WTC11 (cell line): ENCODE results near the gene SREBF1. TPM values are rescaled to one million over a fixed set of nuclear protein-coding genes. Genes with fewer than 3 reads are reported as not detected.

Source experiments
- ATAC-seq: fragments of 200-7000 bp; cut with Tn5 transposase; 2 replicates; pipeline ENCODE4 v1.10.0; 2021; ENCODE audit warnings: mild to moderate bottlenecking, moderate library complexity
- CTCF ChIA-PET: fragments of 300-600 bp; sonication (Branson Sonifier 250); formaldehyde crosslinking; loops from one replicate; lab custom pipeline; 2021; ENCODE audit warnings: antibody characterized with exemption; lab: Charles Lee
- POLR2A ChIA-PET: fragments of 350-600 bp; sonication (Branson Sonifier 250); formaldehyde crosslinking; loops from one replicate; lab custom pipeline; 2021; ENCODE audit warnings: antibody characterized with exemption; lab: Charles Lee
- DNase-seq: peaks from one replicate; pipeline ENCODE4 v3.0.0; 2021; ENCODE audit warnings: low spot score
- H3K27ac Mint-ChIP-seq: 2 replicates; pipeline ENCODE4 v1.8.0; 2021; ENCODE audit warnings: mixed read lengths
- H3K27me3 Mint-ChIP-seq: 2 replicates; pipeline ENCODE4 v1.8.0; 2021; ENCODE audit warnings: low read depth, mild to moderate bottlenecking, moderate library complexity, mixed read lengths
- H3K36me3 Mint-ChIP-seq: 2 replicates; pipeline ENCODE4 v1.8.0; 2021; ENCODE audit warnings: mixed read lengths
- H3K4me1 Mint-ChIP-seq: 2 replicates; pipeline ENCODE4 v1.8.0; 2022; ENCODE audit warnings: mixed read lengths
- H3K4me3 Mint-ChIP-seq: 2 replicates; pipeline ENCODE4 v1.8.0; 2021; ENCODE audit warnings: mild to moderate bottlenecking, moderate library complexity, mixed read lengths
- H3K9me3 Mint-ChIP-seq: 2 replicates; pipeline ENCODE4 v1.8.0; 2021; ENCODE audit warnings: mixed read lengths
- E2F4 ChIP-seq: sonication (generic); formaldehyde crosslinking; IDR thresholded peaks from 2 replicates; pipeline ENCODE4 v1.8.1; 2022; ENCODE audit warnings: low read depth, mild to moderate bottlenecking, moderate library complexity, missing genetic modification reagents, borderline replicate concordance
- ESRRA ChIP-seq: sonication (generic); formaldehyde crosslinking; IDR thresholded peaks from 2 replicates; pipeline ENCODE4 v1.8.1; 2022; ENCODE audit warnings: mild to moderate bottlenecking, missing genetic modification reagents, borderline replicate concordance
- FOXP1 ChIP-seq: sonication (generic); formaldehyde crosslinking; IDR thresholded peaks from 2 replicates; pipeline ENCODE4 v1.8.0; 2022; ENCODE audit warnings: missing genetic modification reagents, mild to moderate bottlenecking, moderate library complexity, borderline replicate concordance
- NFATC4 ChIP-seq: fragments of 250-450 bp; sonication (Bioruptor Pico); IDR thresholded peaks from 2 replicates; pipeline ENCODE4 v1.9.0; 2021; ENCODE audit warnings: mild to moderate bottlenecking
- OVOL2 ChIP-seq: fragments of 250-450 bp; sonication (Bioruptor Pico); IDR thresholded peaks from 2 replicates; pipeline ENCODE4 v1.9.0; 2021; ENCODE audit warnings: mild to moderate bottlenecking, borderline replicate concordance
- PRRX2 ChIP-seq: fragments of 250-450 bp; sonication (Bioruptor Pico); IDR thresholded peaks from 2 replicates; pipeline ENCODE4 v1.8.0; 2021; ENCODE audit warnings: mild to moderate bottlenecking
- RELA ChIP-seq: sonication (generic); formaldehyde crosslinking; IDR thresholded peaks from 2 replicates; pipeline ENCODE4 v1.8.1; 2022; ENCODE audit warnings: missing genetic modification reagents, mild to moderate bottlenecking, borderline replicate concordance
- TCF7 ChIP-seq: sonication (generic); formaldehyde crosslinking; IDR thresholded peaks from 2 replicates; pipeline ENCODE4 v1.8.0; 2022; ENCODE audit warnings: mild to moderate bottlenecking, low read depth, missing genetic modification reagents, moderate library complexity
- ZNF232 ChIP-seq: sonication (generic); formaldehyde crosslinking; IDR thresholded peaks from 2 replicates; pipeline ENCODE4 v1.8.0; 2022; ENCODE audit warnings: mild to moderate bottlenecking, missing genetic modification reagents
- total RNA-seq: library from RNA; stranded (reverse); gene quantifications from 3 replicates; pipeline ENCODE4 v1.2.3, GENCODE V29; 2021
- TF ChIP-seq, protein P1 (sequence below): fragments of 250-450 bp; sonication (Bioruptor Pico); IDR thresholded peaks from 2 replicates; pipeline ENCODE4 v2.1.2; 2022; ENCODE audit warnings: mild to moderate bottlenecking, moderate library complexity
- TF ChIP-seq, protein P2 (sequence below): sonication (generic); formaldehyde crosslinking; conservative IDR thresholded peaks from 2 replicates; pipeline ENCODE4 v1.8.1; 2022; ENCODE audit warnings: mild to moderate bottlenecking, missing genetic modification reagents
- TF ChIP-seq, protein P3 (sequence below): sonication (generic); formaldehyde crosslinking; IDR thresholded peaks from 2 replicates; pipeline ENCODE4 v1.8.0; 2022; ENCODE audit warnings: missing genetic modification reagents
- TF ChIP-seq, protein P4 (sequence below): sonication (generic); formaldehyde crosslinking; IDR thresholded peaks from 2 replicates; pipeline ENCODE4 v1.8.0; 2023; ENCODE audit warnings: missing genetic modification reagents, mild to moderate bottlenecking, borderline replicate concordance
- TF ChIP-seq, protein P5 (sequence below): sonication (generic); formaldehyde crosslinking; IDR thresholded peaks from 2 replicates; pipeline ENCODE4 v1.8.1; 2023; ENCODE audit warnings: mild to moderate bottlenecking, missing genetic modification reagents
- TF ChIP-seq, protein P6 (sequence below): sonication (generic); formaldehyde crosslinking; IDR thresholded peaks from 2 replicates; pipeline ENCODE4 v1.8.1; 2022; ENCODE audit warnings: mild to moderate bottlenecking, moderate library complexity, missing genetic modification reagents

Gene SREBF1
- total RNA-seq, 1 experiment from 2014 or later, result 93.7 TPM

- no peak for ATAC-seq
- Mint-ChIP-seq H3K9me3 (no peaks in the 10 kb centered on the region), H3K4me3 (no peak overlapping the region), H3K36me3 (no peaks in the 10 kb centered on the region), H3K27me3 (peaks cover 3% of the 10 kb centered on the region; the same call in 1 of the 2 replicates), H3K27ac (no peak overlapping the region), H3K4me1 (peaks cover 12% of the 10 kb centered on the region)
- ChIA-PET POLR2A (no interaction called here), CTCF (interaction anchor here (1.5 kb wide), 1 partner anchor 41 kb away, joined by 3 read pairs; no protein-coding TSS in a partner anchor)
- TF ChIP-seq E2F4 (CRISPR knock-in tag) (no peak), OVOL2 (CRISPR knock-in tag) (no peak), ZNF232 (no peak), FOXP1 (CRISPR knock-in tag) (no peak), NFATC4 (CRISPR knock-in tag) (no peak), TCF7 (CRISPR knock-in tag) (no peak), RELA (CRISPR knock-in tag) (no peak), ESRRA (no peak), PRRX2 (CRISPR knock-in tag) (no peak)
- TF ChIP-seq, protein P1, sequence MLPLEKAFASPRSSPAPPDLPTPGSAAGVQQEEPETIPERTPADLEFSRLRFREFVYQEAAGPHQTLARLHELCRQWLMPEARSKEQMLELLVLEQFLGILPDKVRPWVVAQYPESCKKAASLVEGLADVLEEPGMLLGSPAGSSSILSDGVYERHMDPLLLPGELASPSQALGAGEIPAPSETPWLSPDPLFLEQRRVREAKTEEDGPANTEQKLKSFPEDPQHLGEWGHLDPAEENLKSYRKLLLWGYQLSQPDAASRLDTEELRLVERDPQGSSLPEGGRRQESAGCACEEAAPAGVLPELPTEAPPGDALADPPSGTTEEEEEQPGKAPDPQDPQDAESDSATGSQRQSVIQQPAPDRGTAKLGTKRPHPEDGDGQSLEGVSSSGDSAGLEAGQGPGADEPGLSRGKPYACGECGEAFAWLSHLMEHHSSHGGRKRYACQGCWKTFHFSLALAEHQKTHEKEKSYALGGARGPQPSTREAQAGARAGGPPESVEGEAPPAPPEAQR, result no peak
- TF ChIP-seq, protein P2, sequence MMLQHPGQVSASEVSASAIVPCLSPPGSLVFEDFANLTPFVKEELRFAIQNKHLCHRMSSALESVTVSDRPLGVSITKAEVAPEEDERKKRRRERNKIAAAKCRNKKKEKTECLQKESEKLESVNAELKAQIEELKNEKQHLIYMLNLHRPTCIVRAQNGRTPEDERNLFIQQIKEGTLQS (CRISPR knock-in tag), result no peak
- TF ChIP-seq, protein P3, sequence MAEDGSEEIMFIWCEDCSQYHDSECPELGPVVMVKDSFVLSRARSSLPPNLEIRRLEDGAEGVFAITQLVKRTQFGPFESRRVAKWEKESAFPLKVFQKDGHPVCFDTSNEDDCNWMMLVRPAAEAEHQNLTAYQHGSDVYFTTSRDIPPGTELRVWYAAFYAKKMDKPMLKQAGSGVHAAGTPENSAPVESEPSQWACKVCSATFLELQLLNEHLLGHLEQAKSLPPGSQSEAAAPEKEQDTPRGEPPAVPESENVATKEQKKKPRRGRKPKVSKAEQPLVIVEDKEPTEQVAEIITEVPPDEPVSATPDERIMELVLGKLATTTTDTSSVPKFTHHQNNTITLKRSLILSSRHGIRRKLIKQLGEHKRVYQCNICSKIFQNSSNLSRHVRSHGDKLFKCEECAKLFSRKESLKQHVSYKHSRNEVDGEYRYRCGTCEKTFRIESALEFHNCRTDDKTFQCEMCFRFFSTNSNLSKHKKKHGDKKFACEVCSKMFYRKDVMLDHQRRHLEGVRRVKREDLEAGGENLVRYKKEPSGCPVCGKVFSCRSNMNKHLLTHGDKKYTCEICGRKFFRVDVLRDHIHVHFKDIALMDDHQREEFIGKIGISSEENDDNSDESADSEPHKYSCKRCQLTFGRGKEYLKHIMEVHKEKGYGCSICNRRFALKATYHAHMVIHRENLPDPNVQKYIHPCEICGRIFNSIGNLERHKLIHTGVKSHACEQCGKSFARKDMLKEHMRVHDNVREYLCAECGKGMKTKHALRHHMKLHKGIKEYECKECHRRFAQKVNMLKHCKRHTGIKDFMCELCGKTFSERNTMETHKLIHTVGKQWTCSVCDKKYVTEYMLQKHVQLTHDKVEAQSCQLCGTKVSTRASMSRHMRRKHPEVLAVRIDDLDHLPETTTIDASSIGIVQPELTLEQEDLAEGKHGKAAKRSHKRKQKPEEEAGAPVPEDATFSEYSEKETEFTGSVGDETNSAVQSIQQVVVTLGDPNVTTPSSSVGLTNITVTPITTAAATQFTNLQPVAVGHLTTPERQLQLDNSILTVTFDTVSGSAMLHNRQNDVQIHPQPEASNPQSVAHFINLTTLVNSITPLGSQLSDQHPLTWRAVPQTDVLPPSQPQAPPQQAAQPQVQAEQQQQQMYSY (CRISPR knock-in tag), result no peak
- TF ChIP-seq, protein P4, sequence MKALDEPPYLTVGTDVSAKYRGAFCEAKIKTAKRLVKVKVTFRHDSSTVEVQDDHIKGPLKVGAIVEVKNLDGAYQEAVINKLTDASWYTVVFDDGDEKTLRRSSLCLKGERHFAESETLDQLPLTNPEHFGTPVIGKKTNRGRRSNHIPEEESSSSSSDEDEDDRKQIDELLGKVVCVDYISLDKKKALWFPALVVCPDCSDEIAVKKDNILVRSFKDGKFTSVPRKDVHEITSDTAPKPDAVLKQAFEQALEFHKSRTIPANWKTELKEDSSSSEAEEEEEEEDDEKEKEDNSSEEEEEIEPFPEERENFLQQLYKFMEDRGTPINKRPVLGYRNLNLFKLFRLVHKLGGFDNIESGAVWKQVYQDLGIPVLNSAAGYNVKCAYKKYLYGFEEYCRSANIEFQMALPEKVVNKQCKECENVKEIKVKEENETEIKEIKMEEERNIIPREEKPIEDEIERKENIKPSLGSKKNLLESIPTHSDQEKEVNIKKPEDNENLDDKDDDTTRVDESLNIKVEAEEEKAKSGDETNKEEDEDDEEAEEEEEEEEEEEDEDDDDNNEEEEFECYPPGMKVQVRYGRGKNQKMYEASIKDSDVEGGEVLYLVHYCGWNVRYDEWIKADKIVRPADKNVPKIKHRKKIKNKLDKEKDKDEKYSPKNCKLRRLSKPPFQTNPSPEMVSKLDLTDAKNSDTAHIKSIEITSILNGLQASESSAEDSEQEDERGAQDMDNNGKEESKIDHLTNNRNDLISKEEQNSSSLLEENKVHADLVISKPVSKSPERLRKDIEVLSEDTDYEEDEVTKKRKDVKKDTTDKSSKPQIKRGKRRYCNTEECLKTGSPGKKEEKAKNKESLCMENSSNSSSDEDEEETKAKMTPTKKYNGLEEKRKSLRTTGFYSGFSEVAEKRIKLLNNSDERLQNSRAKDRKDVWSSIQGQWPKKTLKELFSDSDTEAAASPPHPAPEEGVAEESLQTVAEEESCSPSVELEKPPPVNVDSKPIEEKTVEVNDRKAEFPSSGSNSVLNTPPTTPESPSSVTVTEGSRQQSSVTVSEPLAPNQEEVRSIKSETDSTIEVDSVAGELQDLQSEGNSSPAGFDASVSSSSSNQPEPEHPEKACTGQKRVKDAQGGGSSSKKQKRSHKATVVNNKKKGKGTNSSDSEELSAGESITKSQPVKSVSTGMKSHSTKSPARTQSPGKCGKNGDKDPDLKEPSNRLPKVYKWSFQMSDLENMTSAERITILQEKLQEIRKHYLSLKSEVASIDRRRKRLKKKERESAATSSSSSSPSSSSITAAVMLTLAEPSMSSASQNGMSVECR (CRISPR knock-in tag), result no peak
- TF ChIP-seq, protein P5, sequence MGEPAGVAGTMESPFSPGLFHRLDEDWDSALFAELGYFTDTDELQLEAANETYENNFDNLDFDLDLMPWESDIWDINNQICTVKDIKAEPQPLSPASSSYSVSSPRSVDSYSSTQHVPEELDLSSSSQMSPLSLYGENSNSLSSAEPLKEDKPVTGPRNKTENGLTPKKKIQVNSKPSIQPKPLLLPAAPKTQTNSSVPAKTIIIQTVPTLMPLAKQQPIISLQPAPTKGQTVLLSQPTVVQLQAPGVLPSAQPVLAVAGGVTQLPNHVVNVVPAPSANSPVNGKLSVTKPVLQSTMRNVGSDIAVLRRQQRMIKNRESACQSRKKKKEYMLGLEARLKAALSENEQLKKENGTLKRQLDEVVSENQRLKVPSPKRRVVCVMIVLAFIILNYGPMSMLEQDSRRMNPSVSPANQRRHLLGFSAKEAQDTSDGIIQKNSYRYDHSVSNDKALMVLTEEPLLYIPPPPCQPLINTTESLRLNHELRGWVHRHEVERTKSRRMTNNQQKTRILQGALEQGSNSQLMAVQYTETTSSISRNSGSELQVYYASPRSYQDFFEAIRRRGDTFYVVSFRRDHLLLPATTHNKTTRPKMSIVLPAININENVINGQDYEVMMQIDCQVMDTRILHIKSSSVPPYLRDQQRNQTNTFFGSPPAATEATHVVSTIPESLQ, result no peak
- TF ChIP-seq, protein P6, sequence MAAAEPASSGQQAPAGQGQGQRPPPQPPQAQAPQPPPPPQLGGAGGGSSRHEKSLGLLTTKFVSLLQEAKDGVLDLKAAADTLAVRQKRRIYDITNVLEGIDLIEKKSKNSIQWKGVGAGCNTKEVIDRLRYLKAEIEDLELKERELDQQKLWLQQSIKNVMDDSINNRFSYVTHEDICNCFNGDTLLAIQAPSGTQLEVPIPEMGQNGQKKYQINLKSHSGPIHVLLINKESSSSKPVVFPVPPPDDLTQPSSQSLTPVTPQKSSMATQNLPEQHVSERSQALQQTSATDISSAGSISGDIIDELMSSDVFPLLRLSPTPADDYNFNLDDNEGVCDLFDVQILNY (CRISPR knock-in tag), result no peak
- DNase-seq, result no peak
Observed at GRCh38 chr17:17771498-17772201, 65.1 kb downstream of the SREBF1 start.
